Endothelial cell of umbilical vein (primary cell): ENCODE results near the gene TGM3. TPM values are rescaled to one million over a fixed set of nuclear protein-coding genes. Genes with fewer than 3 reads are reported as not detected.

Experiments used
- BruUV-seq: library from RNA; stranded (reverse); fragments of 400-500 nt; replicated peaks from 2 replicates; lab custom pipeline; 2021; lab: Mats Ljungman, UMichigan
- CTCF ChIA-PET: fragments of 300-600, 350-600 bp; sonication (Branson Sonifier 250); formaldehyde crosslinking; loops from one replicate; lab custom pipeline; 2021; ENCODE audit warnings: antibody characterized with exemption, inconsistent platforms; lab: Charles Lee
- POLR2A ChIA-PET: fragments of 300-600, 350-600 bp; sonication (Branson Sonifier 250); formaldehyde crosslinking; loops from one replicate; lab custom pipeline; 2021; ENCODE audit warnings: antibody characterized with exemption, inconsistent platforms; lab: Charles Lee
- DNase-seq: peaks from one replicate; pipeline ENCODE4 v3.0.0-alpha.2; 2011; ENCODE audit warnings: low read depth, low spot score
- FAIRE-seq: peaks from 2 replicates; lab custom pipeline; 2011; peaks lifted over from hg19 to GRCh38; lab: Jason Lieb, UNC
- H2AFZ ChIP-seq: 2 replicates; pipeline ENCODE4 v1.6.0; 2012; ENCODE audit warnings: low read depth, low read length, control low read depth, inconsistent platforms
- H3K27ac ChIP-seq: 2 replicates; pipeline ENCODE4 v1.5.1; 2011; ENCODE audit warnings: low read depth, mild to moderate bottlenecking, control low read depth, low read length, moderate library complexity; ENCODE audit not compliant: insufficient read depth
- H3K27me3 ChIP-seq, 2 experiments: 2 replicates each; pipeline versions ENCODE4 v1.6.0 to v1.6.1; 2011; ENCODE audit warnings: low read length in 2 of 2, mixed read lengths in 1 of 2; ENCODE audit not compliant: control insufficient read depth in 2 of 2, insufficient read depth in 2 of 2
- H3K36me3 ChIP-seq, 2 experiments: 2 replicates in 1 of 2; 3 replicates in 1 of 2; pipeline ENCODE4 v1.5.1; 2011; ENCODE audit warnings: low read length in 2 of 2, mild to moderate bottlenecking in 1 of 2, moderate library complexity in 1 of 2; ENCODE audit not compliant: control insufficient read depth in 2 of 2, insufficient read depth in 2 of 2; ENCODE audit errors: extremely low read depth in 1 of 2
- H3K4me1 ChIP-seq: 3 replicates; pipeline ENCODE4 v1.5.1; 2011; ENCODE audit warnings: mild to moderate bottlenecking, low read length; ENCODE audit not compliant: control insufficient read depth, insufficient read depth; ENCODE audit errors: extremely low read depth
- H3K4me2 ChIP-seq: 2 replicates; pipeline ENCODE4 v1.6.1; 2011; ENCODE audit warnings: low read length, control low read depth, mixed read lengths; ENCODE audit not compliant: insufficient read depth
- H3K4me3 ChIP-seq, 3 experiments: fragments of 200-600 bp in 1 of 3; sonication (generic), shearing (Covaris generic) in 1 of 3; replicated peaks in 1 of 3; 2 replicates each; pipeline ENCODE4 v1.5.1; 2011 to 2016; ENCODE audit warnings: control low read depth in 3 of 3, low read length in 3 of 3, mild to moderate bottlenecking in 2 of 3, inconsistent platforms in 1 of 3, low read depth in 1 of 3, moderate library complexity in 1 of 3; ENCODE audit not compliant: insufficient read depth in 1 of 3
- H3K79me2 ChIP-seq: 2 replicates; pipeline ENCODE4 v1.6.0; 2012; ENCODE audit warnings: low read length, inconsistent platforms; ENCODE audit not compliant: control insufficient read depth, insufficient read depth
- H3K9ac ChIP-seq: replicated peaks from 2 replicates; pipeline ENCODE3; 2011; ENCODE audit warnings: low read length, control low read depth; ENCODE audit not compliant: insufficient read depth; ENCODE audit errors: extremely low read depth
- H3K9me1 ChIP-seq: replicated peaks from 3 replicates; pipeline ENCODE4 v1.6.0; 2011; ENCODE audit warnings: mild to moderate bottlenecking, low read length; ENCODE audit not compliant: control insufficient read depth, insufficient read depth; ENCODE audit errors: extremely low read depth
- H3K9me3 ChIP-seq: replicated peaks from 2 replicates; pipeline ENCODE4 v1.5.1; 2012; ENCODE audit warnings: low read length, inconsistent platforms; ENCODE audit not compliant: control insufficient read depth, insufficient read depth
- H4K20me1 ChIP-seq: replicated peaks from 2 replicates; pipeline ENCODE3; 2011; ENCODE audit warnings: mild to moderate bottlenecking, low read length; ENCODE audit not compliant: control insufficient read depth, insufficient read depth; ENCODE audit errors: extremely low read depth
- EZH2 ChIP-seq: IDR thresholded peaks from 2 replicates; pipeline ENCODE4 v1.6.1; 2012; ENCODE audit warnings: borderline replicate concordance, low read depth, mild to moderate bottlenecking, moderate library complexity, low read length, inconsistent platforms; ENCODE audit not compliant: severe bottlenecking
- GATA2 ChIP-seq: IDR thresholded peaks from 2 replicates; pipeline ENCODE4 v1.7.0; 2011; ENCODE audit warnings: low read depth, mild to moderate bottlenecking, moderate library complexity, mixed read lengths, low read length; ENCODE audit not compliant: insufficient read length, insufficient read depth
- JUN ChIP-seq: IDR thresholded peaks from 2 replicates; pipeline ENCODE4 v1.6.1; 2011; ENCODE audit warnings: borderline replicate concordance, low read depth; ENCODE audit not compliant: insufficient read length, insufficient read depth
- MYC ChIP-seq: IDR thresholded peaks from one replicate; pipeline ENCODE4 v1.6.1; 2011; ENCODE audit warnings: mild to moderate bottlenecking, low read depth, low read length
- POLR2A ChIP-seq: IDR thresholded peaks from 2 replicates; pipeline ENCODE4 v1.6.1; 2012; ENCODE audit warnings: low read depth, mild to moderate bottlenecking, control low read depth, low read length
- POLR2AphosphoS5 ChIP-seq: IDR thresholded peaks from 2 replicates; pipeline ENCODE4 v1.6.1; 2012; ENCODE audit warnings: low read depth, mild to moderate bottlenecking, control low read depth, low read length, moderate library complexity; ENCODE audit not compliant: insufficient read depth
- dilution Hi-C: fragments of 300-500 bp; cut with MboI; formaldehyde crosslinking; loops from one replicate; pipeline ENCODE4 v1.15.0; 2019; ENCODE audit warnings: low sequenced_read_pairs; ENCODE audit not compliant: extremely low pct_ligation_motif_present
- intact Hi-C: fragments of 100-400 bp; cut with micrococcal nuclease; formaldehyde crosslinking; loops from one replicate; pipeline ENCODE4 v1.10.0; 2022
- polyA plus RNA-seq, 4 experiments: library from polyadenylated mRNA; depleted of rRNA in 3 of 4; stranded (reverse) in 3 of 4; unstranded in 1 of 4; fragments of >200 nt; gene quantifications; 2 replicates each; pipeline versions ENCODE4 v1.2.1 to v1.2.3, GENCODE V29; 2011 to 2012; ENCODE audit warnings: missing spikeins in 1 of 4
- total RNA-seq: library from RNA; stranded (reverse); gene quantifications from 2 replicates; pipeline ENCODE4 v1.2.3, GENCODE V29; 2021
- TF ChIP-seq, protein P1 (sequence below), 2 donors: IDR thresholded peaks; 1 replicate in 1 of 2; 2 replicates in 1 of 2; pipeline ENCODE4 v1.5.1; 2011; ENCODE audit warnings: low read length in 2 of 2, mild to moderate bottlenecking in 2 of 2, moderate library complexity in 2 of 2, control low read depth in 1 of 2, inconsistent platforms in 1 of 2, low read depth in 1 of 2; ENCODE audit not compliant: insufficient read depth in 1 of 2; ENCODE audit errors: extremely low read depth in 1 of 2
- TF ChIP-seq, protein P2 (sequence below): IDR thresholded peaks from 2 replicates; pipeline ENCODE4 v1.6.1; 2011; ENCODE audit not compliant: insufficient read depth, insufficient read length

The TGM3 gene
- total and polyA plus RNA-seq, 2 donors (not counting 3 experiments of a cell fraction or from before 2014, with no cell fraction given), result not detected

DNA sequence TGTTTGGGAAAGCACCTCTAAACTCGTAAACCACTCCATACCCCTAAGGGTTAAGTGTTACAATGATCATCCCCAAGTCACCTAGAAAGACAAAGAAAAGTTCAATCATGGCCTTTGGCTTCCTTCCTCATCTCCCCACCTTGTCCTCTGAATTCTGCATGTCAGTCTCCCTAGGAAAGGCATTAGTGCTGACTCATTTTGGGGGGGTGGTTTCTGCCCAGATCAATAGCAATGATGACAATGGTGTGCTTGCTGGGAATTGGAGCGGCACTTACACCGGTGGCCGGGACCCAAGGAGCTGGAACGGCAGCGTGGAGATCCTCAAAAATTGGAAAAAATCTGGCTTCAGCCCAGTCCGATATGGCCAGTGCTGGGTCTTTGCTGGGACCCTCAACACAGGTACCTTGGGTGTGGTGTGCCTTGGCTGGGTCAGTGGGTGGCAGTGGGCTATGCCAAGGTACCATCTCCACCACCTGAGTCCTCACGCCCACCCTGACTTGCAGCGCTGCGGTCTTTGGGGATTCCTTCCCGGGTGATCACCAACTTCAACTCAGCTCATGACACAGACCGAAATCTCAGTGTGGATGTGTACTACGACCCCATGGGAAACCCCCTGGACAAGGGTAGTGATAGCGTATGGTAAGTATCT is 21.2 kb downstream of the TGM3 start:
- Histone ChIP-seq H3K4me1 (no peaks in the 10 kb centered on the region), H3K27ac (no peak overlapping the region), H3K9me1 (no peaks in the 10 kb centered on the region), H3K27me3 (peaks cover 3 to 13% of the 10 kb centered on the region in 2 experiments), H3K36me3 (no peaks in the 10 kb centered on the region), H2AFZ (no peak overlapping the region), H3K4me2 (no peak overlapping the region), H3K9me3 (no peaks in the 10 kb centered on the region), H3K4me3 (no peak overlapping the region), H3K9ac (no peak overlapping the region), H3K79me2 (no peaks in the 10 kb centered on the region), H4K20me1 (no peaks in the 10 kb centered on the region)
- no TSS peak for BruUV-seq
- TF ChIP-seq EZH2 (no peak), MYC (no peak), JUN (no peak), GATA2 (no peak), POLR2AphosphoS5 (no peak), POLR2A (no peak)
- TF ChIP-seq, protein P1, sequence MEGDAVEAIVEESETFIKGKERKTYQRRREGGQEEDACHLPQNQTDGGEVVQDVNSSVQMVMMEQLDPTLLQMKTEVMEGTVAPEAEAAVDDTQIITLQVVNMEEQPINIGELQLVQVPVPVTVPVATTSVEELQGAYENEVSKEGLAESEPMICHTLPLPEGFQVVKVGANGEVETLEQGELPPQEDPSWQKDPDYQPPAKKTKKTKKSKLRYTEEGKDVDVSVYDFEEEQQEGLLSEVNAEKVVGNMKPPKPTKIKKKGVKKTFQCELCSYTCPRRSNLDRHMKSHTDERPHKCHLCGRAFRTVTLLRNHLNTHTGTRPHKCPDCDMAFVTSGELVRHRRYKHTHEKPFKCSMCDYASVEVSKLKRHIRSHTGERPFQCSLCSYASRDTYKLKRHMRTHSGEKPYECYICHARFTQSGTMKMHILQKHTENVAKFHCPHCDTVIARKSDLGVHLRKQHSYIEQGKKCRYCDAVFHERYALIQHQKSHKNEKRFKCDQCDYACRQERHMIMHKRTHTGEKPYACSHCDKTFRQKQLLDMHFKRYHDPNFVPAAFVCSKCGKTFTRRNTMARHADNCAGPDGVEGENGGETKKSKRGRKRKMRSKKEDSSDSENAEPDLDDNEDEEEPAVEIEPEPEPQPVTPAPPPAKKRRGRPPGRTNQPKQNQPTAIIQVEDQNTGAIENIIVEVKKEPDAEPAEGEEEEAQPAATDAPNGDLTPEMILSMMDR (IDR thresholded peaks at IDR 0.05; ENCODE audit: extremely low read depth in 1 of 2, insufficient read depth in 1 of 2, low read depth in 1 of 2, low read length in 2 of 2), result no peak
- TF ChIP-seq, protein P2, sequence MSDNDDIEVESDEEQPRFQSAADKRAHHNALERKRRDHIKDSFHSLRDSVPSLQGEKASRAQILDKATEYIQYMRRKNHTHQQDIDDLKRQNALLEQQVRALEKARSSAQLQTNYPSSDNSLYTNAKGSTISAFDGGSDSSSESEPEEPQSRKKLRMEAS, result no peak
- dilution Hi-C loops (no loop called here), intact Hi-C loops (no loop called here)
- FAIRE-seq, result no peak
- ChIA-PET CTCF (no interaction called here), POLR2A (no interaction called here)
- no peak for DNase-seq
